Measurements from ENCODE around the gene CANT1.

The CANT1 gene

GRCh38 chr17:78986048-78986648, 23.4 kb downstream of the CANT1 start:
- DNase-seq (ENCODE audit: low read depth), result no peak
- H3K4me3 ChIP-seq (ENCODE audit: low read depth, low read length), result no peak overlapping the region
- TF ChIP-seq CTCF (IDR thresholded peaks at IDR 0.05; ENCODE audit: low read depth, low read length, missing control alignments), result peak; percentile 19

DNA sequence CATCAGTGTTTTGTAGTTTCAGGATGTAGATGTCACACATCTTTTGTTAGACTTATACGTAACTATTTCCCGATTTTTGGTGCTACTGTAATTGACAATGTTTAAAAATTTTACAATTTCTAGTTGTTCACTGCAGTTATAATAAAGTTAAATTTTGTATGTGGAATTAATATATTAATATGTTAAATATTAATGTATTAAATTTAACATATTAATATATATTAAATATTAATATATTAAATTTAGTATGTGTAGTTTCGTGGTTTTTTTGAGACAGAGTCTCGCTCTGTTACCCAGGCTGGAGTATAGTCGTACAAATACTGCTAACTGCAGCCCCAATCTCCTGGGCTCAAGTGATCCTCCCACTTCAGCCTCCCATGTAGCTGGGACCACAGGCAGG, 24.2 kb downstream of the CANT1 start:
- H3K4me3 ChIP-seq (ENCODE audit: low read depth, low read length), result no peak overlapping the region
- no peak for TF ChIP-seq CTCF (IDR thresholded peaks at IDR 0.05; ENCODE audit: low read depth, low read length, missing control alignments)
- no peak for DNase-seq (ENCODE audit: low read depth)

- DNase-seq (ENCODE audit: low read depth), result no peak
- TF ChIP-seq CTCF (IDR thresholded peaks at IDR 0.05; ENCODE audit: low read depth, low read length, missing control alignments), result no peak
- no peak overlapping the region for H3K4me3 ChIP-seq (ENCODE audit: low read depth, low read length)
Measured at GRCh38 chr17:78981010-78981888, 28.3 kb downstream of the CANT1 start.

DNA sequence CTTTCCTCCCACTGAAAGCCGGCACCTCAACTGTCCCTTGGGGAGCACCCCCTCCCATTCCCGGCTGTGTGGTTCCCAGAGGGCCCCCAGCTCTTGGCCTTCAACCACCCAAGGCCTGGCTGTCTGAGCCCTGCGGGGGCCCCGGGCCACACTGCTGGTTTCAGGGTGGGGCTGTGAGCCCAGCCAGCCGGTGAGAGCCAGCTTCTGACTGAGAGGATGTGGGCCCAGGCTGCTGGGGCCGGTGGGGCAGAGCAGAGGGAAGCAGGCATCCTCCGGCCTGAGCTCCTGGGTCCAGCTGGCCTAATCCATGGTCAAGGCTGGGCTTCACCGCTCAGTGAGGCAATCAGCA, 29.0 kb downstream of the CANT1 start:
- no peak for TF ChIP-seq CTCF (IDR thresholded peaks at IDR 0.05; ENCODE audit: low read depth, low read length, missing control alignments)

GRCh38 chr17:78979780-78980623, 29.6 kb downstream of the CANT1 start, which contains the start of gene LGALS3BP:
LGALS3BP (minus strand) TSS chr17:78979923; CDS start chr17:78977191, 2,732 bp downstream.
- no peak for DNase-seq (ENCODE audit: low read depth)
- no peak within 1 kb of the TSS for H3K4me3 ChIP-seq (ENCODE audit: low read depth, low read length)
- no peak for TF ChIP-seq CTCF (IDR thresholded peaks at IDR 0.05; ENCODE audit: low read depth, low read length, missing control alignments)

More for the DNA sequence above, 29.0 kb downstream of the CANT1 start:
- DNase-seq (ENCODE audit: low read depth), result no peak
- H3K4me3 ChIP-seq (ENCODE audit: low read depth, low read length), result no peak overlapping the region

DNA sequence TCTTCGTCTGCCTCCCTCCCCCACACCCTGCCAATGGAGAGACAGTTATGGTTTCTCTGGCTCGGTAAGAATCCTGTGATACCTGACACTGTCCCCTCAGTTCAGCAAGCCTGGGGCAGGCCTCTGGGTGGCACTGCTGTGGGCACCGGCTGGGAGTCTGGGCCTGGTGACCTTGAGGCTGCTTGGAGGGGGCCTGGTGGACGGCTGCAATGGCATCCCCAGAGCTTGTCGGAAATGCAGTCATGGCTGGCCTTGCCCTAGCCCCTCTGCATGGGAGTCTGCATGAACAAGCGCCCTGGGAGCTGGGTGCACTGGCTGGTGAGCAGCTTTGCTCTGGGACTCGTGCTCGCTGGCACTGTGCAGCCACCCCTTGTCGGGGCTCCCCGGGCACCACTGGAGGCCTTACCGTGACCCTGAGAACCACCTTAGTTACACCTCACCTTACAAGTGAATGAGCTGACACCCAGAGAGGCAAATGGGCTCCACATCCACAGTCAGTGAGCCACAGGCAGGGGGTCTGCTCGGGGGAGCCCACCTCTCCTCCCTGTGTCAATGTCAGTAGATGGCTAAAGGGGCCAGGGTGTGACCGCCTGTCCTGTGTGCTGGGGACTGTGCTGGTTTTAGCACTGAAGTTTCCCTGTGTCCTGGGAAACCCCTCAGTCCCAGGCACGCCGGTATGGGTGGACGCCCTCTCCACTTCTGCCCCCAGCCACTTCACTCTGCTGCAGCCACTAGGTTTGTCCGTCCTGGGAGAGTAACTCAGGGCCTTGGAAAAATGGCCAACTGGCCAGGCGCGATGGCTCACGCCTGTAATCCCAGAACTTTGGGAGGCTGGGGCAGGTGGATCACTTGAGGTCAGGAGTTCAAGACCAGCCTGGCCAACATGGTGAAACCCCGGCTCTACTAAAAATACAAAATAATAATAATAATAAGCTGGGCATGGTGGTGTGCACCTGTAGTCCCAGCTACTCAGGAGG, 31.3 kb downstream of the CANT1 start:
- H3K4me3 ChIP-seq (ENCODE audit: low read depth, low read length), result no peak overlapping the region
- TF ChIP-seq CTCF (IDR thresholded peaks at IDR 0.05; ENCODE audit: low read depth, low read length, missing control alignments), result no peak
- no peak for DNase-seq (ENCODE audit: low read depth)
